Omental fat pad (tissue), 4 donors: ENCODE results near the gene WHAMM. TPM values are rescaled to one million over a fixed set of nuclear protein-coding genes. Genes with fewer than 3 reads are reported as not detected.

Source experiments
- ATAC-seq: fragments of 150-250 bp; one replicate; pipeline ENCODE4 v1.9.1; 2016; ENCODE audit warnings: mild to moderate bottlenecking, moderate library complexity; ENCODE audit not compliant: low FRiP score
- DNase-seq: peaks from one replicate; pipeline ENCODE4 v3.0.0-alpha.2; 2019; ENCODE audit warnings: low spot score
- CTCF ChIP-seq, 3 donors: fragments of 450-650 bp; IDR thresholded peaks; one replicate each; pipeline ENCODE4 v1.5.1; 2016 to 2017; ENCODE audit warnings: antibody characterized with exemption in 3 of 3, mild to moderate bottlenecking in 3 of 3, moderate library complexity in 2 of 3
- total RNA-seq, 4 donors: library from RNA; depleted of rRNA; stranded (reverse); fragments of >200 nt; gene quantifications; one replicate each; pipeline ENCODE4 v1.1.0, GENCODE V29; 2016

Gene WHAMM
- total RNA-seq, 4 donors from 2014 or later, result 7.5 to 9.7 (median 7.9) TPM

GRCh38 chr15:82803793-82804574, 5.4 kb upstream of the WHAMM start:
- ATAC-seq, result no peak
- no peak for TF ChIP-seq CTCF (IDR thresholded peaks at IDR 0.05)
- no peak for DNase-seq

- TF ChIP-seq CTCF (IDR thresholded peaks at IDR 0.05), result no peak
- ATAC-seq, result no peak
- no peak for DNase-seq
These were observed 4.9 kb upstream of the WHAMM start for GRCh38 chr15:82804575-82804949.

GRCh38 chr15:82805994-82806406, 3.4 kb upstream of the WHAMM start, which contains the start of gene FSD2:
TSS of gene FSD2 (minus strand) at chr15:82806069. CDS start at chr15:82787390, 18,679 bp downstream.
- TF ChIP-seq CTCF (IDR thresholded peaks at IDR 0.05), result no peak
- ATAC-seq (no peak), DNase-seq (no peak)

GRCh38 chr15:82807920-82808633, 1.4 kb upstream of the WHAMM start:
- TF ChIP-seq CTCF (IDR thresholded peaks at IDR 0.05), result no peak
- no peak for DNase-seq
- no peak for ATAC-seq

- DNase-seq (no peak), ATAC-seq (no peak)
- TF ChIP-seq CTCF (IDR thresholded peaks at IDR 0.05), result no peak
These were observed 790 bp upstream of the WHAMM start for GRCh38 chr15:82808634-82809041.

- no peak for DNase-seq
- no peak for ATAC-seq
- TF ChIP-seq CTCF (IDR thresholded peaks at IDR 0.05), result no peak
These were observed 847 bp downstream of the WHAMM start for GRCh38 chr15:82810061-82810889.
